NCI-H460 (cell line): ENCODE results near the gene CDH7. TPM values are rescaled to one million over a fixed set of nuclear protein-coding genes. Genes with fewer than 3 reads are reported as not detected.

ENCODE experiments used
- DNase-seq: peaks from one replicate; pipeline ENCODE4 v3.0.0-alpha.2; 2016; ENCODE audit warnings: low read depth; ENCODE audit errors: extremely low read depth
- total RNA-seq: library from RNA; depleted of rRNA; stranded (reverse); fragments of >200 nt; shearing (Covaris generic); gene quantifications from 2 replicates; pipeline ENCODE4 v1.2.3, GENCODE V29; 2014

CDH7 gene
- total RNA-seq, 1 experiment from 2014 or later, result 17.6 TPM

DNA sequence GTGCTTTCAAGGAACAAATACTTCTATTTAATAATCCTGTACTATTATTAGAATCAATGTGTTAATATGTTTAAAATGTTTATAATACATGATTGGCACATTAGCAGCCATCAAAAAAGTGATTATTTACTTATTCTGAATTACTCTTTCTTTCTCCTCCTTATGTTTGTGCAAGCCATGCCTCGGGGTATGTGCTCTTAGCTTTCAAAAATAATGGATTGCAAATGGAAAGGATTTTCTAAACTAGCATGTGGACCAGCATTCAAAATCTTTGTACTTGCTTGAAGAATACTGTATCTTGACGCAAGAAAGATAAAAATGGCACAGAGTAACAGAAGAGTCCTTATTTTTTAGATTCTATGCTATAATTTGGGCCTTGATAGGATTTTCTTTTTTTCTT is 156.5 kb downstream of the CDH7 start:
- DNase-seq, result no peak

- no peak for DNase-seq
Observed at GRCh38 chr18:65919018-65919417, 168.2 kb downstream of the CDH7 start.

GRCh38 chr18:65919663-65920062 is 168.9 kb downstream of the CDH7 start:
- no peak for DNase-seq

DNA sequence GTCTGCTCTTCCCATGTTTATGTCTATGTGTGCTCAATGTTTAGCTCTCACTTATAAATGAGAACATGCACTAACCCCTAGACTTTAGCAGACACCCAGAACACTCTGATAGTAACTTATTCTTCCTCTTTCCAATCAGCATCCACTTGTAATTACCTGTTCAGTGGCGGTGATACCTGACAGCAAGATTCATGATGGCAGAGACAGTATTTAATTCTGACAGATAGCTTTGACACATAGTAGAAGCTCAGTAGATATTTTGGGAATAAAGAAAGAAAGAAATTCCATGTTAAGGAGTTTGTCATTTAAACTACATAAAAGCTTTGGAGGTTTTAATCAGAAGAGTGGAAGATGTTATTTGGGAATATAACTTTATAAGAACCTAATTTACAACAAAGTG is 171.3 kb downstream of the CDH7 start:
- DNase-seq, result no peak

- DNase-seq, result no peak
Observed at GRCh38 chr18:65924904-65925303, 174.1 kb downstream of the CDH7 start.

GRCh38 chr18:65934874-65935273 is 184.1 kb downstream of the CDH7 start:
- no peak for DNase-seq

- no peak for DNase-seq
Observed at GRCh38 chr18:65936678-65937077, 185.9 kb downstream of the CDH7 start.

DNA sequence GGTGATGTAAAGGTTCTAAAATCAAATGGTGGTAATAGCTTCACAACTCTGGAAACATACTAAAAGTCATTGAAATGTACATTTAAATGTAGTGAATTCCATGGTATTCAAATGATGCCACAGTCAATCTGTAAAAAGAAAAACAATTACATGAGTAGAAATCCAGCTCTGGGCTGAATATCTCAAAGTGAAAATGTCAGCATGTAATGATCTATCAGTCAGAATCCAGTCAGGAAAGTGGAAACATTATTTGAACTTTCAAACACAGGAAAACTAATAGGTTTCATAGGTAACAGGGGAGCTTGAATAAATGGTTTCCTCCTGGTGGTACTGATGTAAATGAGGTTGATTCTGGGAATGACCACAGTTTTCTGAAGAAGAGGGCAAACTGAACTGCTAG is 186.4 kb downstream of the CDH7 start:
- no peak for DNase-seq

DNA sequence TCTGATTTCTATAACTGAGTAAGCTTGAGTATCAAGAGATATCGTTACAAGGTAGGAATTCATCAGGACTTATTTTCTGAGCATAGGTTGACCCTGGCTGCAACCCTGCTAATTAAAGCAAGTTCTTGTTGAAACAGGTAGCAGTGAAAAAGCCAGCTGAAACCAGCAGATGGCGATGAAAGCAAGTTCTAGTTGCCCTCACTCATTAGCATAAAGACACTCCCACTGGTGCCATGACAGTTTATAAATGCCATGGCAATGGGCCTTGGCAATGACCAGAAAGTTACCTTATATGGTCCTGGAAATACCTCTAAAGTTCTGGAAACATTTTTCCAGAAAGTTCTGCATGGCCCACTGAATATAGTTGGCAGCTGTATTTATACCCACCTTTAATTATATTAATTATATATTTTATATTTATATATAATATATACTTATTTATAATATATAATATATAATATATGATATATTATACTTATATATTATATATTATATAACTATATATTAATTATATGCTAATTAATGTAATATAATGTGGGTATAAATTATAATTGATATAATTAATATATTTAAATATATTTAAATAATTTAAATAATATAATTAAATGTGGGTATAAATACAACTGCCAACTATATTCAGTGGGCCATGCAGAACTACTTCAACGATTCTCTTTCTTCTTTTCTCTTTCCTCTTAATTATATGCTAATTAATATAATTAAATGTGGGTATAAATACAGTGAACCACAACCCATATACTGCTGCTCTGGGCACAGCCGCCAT is 188.0 kb downstream of the CDH7 start:
- DNase-seq, result peak; percentile 48
